GM19240 (cell line): Measurements from ENCODE around the gene PLA2G4E.

Source experiments
- DNase-seq: peaks from one replicate; pipeline ENCODE4 v3.0.0; 2011; ENCODE audit warnings: low spot score; ENCODE audit not compliant: insufficient read length

Gene PLA2G4E

DNA sequence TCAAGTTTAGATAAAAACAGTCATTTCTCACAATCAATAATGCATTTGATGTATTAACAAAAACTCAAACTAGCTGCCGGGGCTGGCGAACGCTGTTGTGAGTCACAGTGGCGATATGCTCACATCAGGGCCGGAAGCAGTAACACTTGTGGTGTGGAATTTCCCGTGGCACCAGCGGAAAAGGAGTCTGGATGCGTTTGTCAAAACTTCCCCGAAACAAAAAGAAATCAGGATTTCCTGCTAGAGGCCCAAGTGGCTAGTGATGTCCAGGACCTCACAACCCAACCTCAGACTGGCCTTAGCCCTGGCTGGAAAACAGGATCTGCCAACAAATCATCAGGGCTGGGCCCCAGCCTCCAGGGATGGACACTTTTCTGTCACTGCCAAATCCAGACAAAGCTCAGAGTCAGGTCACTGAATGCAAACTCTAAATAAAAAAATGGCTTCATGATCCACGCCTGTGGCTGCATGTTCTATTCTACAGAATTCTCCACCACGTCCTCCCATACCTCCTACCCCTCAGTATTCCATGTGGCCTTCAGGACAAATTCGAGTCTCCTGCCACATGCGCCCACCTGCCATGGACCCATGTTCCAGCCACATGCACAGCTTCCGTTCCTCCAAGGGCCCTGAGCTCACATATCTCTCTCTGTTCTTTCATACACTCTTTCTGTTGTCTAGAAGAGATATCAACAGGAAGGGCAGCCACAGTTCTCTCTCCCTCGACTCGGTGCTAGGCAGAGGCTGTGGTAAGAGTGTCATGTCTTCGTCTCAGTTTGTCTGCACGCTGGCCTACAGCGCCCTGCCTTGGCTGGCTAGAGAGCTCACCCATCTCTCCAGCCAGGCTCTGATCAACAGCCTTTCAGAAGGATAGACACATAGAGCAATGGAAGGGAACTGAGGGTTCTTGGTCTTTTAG, 83.9 kb downstream of the PLA2G4E start:
- no peak for DNase-seq

- DNase-seq: no peak
Measured at GRCh38 chr15:41936155-41936554, 84.7 kb downstream of the PLA2G4E start.

- no peak for DNase-seq
Measured at GRCh38 chr15:41935566-41936020, 85.2 kb downstream of the PLA2G4E start.

- DNase-seq: no peak
Measured at GRCh38 chr15:41934843-41935242, 86.0 kb downstream of the PLA2G4E start.

DNA sequence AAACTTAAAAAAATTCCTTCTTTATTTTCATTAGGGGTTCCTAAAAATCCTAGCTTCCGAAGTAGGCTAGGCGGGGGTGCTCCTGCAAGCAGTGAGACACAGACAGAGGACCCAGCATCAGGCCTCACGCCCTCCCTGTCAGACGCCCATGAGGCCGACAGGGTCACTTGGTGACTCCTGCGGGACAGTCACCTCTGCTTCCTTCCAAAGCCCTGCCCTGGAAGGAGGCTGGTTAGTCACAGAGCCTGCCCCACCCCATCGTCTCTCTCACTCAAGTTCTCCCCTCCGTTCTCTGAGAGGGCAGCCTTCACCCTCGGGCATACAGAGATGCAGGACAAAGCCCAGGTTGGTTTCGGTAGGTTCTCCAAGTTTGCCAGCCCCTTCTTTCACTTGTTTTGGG, 87.1 kb downstream of the PLA2G4E start:
- no peak for DNase-seq

- no peak for DNase-seq
Measured at GRCh38 chr15:41933326-41933725, 87.5 kb downstream of the PLA2G4E start.

GRCh38 chr15:41932511-41933289, 88.1 kb downstream of the PLA2G4E start:
- DNase-seq: no peak

DNA sequence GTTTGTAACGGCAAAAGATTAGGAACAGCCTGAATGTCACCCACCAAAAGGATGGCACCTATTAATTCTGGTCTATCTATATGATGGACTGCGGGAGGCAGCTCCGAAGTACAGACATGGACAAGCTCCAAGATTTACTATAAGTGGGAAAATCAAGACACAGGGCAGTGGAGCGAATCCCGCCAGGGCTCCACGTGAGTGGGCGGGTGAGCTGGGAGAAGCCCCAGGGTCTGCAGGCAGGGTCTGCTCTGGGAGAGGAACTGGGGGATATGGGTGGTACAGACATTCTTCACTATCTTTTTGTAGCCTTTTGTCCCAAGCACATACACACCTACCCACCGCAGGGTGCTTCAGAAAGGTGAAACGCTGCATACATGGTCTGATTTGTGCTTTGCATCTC, 88.7 kb downstream of the PLA2G4E start:
- no peak for DNase-seq
